GM18858 (cell line): ENCODE results near the gene KCNA10.

Source experiments
- ATAC-seq: cut with Tn5 transposase; IDR thresholded peaks from one replicate; pipeline ENCODE4 v1.9.1; 2021; ENCODE audit not compliant: unreplicated experiment

Gene KCNA10

DNA sequence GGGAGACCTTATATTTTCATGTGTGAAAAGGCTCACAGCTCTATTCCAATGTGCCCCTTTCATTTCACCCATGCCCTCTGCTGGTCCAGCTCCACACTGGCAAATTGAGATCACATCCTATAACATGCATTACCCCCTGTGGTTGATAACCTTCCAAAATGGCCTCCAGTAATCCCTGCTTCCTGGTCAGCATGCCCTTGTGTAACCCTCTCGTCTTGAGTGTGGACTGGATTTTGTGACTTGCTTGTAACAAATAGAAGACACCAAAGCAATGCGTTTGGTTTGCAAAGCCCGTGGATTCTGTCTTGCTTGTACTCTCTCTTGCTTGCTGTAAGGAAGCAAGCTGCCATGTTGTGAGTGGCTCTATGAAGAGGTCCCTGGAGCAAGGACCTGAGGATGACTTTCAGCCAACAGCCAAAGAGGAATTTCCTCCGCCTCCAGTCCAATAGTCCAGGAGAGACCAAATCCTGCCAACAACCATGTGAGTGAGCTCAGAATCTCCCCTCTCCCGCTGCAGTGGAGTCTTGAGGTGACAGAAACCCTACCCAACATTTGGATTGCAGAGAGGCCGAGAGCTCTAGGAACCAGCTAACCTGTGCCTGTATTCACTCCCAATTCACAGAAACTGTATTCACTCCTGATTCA, 17.4 kb downstream of the KCNA10 start:
- no peak for ATAC-seq

DNA sequence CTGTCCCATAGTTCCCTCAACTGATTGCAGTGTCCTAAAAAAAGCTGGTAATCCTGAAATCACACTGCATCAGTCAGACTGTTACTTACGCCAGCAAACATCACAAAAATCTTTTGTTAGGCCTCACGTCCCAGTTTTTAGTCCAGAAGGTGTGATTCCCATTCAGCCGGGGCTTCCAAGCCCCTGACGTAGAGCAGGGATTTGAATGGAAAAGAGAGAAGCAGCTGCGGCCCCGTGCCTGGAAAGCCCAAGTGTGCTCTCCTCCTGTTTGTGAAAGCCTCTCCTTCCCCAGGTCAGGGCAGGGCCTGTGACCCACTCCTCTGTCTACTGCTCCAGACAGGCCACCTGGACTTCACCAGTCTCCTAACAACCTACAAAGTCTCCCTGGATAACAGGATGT, 20.7 kb downstream of the KCNA10 start:
- ATAC-seq: no peak

DNA sequence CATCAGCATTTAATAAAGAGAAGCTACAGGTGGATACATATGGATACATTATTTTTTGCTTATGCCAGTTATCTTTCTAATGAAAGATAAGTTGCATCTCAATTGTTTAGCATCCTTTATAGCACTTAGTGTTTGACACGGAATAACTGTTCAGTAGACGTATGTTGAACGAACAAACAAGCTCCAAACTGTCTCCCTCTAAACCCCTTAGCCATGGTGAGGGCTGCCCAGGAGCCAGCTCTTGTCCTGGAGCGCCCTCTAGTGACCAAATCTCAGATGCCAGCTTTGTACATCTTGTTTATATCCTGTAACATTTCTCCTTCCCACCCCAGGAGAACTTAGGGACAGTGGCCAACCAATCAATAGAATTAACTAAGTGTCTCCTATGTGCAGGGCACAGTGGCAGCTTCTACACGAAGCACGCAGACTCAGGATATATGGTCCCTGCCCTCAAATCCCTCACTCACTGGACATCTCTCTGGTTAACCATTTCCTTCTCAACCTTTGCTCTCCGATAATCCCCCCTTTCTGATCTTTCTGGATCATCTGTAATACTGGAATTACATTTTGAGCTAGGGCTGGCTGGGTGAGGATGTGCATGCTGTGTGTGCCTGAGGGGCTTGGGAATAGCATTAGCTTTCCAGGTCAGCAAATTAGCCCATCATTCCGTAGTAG, 22.9 kb downstream of the KCNA10 start:
- ATAC-seq: no peak

DNA sequence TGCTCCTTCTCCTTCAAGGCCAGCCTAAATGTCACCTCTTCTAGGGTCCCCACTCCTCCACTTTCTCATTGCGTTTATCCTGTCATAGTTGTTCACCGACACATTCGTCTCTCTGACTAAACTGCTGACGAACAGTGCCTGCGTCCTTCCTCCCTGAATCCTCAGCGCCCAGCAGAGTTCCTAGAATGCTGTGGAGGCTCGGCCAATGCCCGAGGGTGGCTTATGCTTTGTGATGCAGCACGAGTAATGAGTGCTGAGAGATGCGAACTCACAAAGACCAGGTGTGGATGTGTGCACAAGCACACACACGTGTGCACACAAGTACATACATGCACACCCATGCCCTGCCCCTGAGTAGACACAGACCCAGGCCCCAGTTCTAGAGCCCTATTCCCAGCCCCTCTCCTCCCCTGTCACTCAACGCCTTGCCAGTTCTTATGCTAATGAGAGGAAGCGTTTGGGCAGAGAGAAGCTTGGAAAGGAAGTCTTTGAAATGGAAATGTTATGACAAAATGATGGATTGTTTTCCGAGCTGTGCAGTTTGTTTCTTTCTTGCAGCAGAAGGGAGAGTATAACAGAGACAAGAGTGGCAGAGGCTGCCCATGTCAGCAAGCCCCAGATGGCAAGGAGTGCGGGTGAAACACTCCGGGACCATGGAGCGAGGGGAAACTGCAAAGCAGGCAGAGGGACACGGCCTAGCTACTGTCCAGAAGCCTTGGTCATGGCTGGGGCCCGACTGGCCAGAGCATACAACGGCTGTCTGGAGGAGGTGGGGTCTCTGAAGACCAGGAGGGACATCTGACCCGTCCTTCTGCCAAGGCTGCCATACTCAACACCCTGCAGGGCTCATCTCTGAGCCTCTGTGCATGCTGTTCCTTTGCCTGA, 24.2 kb downstream of the KCNA10 start:
- ATAC-seq: no peak

DNA sequence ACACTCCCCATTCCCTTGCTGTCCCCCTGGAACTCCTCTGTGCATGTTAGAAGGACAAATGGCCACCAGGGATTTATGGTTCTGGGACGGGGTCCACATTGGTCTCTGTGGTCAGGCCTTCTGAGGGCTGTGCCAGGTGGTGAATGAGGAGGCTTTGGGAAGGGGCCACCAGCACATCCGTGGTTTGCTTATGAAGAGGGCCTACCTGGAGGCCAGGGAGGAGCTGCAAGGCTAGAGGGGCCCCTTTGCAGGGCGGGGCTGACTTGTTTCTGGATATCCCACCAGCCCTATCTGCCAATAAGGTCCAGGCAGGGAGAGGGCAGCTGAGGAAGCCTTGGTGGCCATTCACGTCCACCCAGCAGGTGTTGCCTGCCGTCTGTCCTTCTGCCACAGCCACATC, 24.9 kb downstream of the KCNA10 start:
- ATAC-seq: no peak

DNA sequence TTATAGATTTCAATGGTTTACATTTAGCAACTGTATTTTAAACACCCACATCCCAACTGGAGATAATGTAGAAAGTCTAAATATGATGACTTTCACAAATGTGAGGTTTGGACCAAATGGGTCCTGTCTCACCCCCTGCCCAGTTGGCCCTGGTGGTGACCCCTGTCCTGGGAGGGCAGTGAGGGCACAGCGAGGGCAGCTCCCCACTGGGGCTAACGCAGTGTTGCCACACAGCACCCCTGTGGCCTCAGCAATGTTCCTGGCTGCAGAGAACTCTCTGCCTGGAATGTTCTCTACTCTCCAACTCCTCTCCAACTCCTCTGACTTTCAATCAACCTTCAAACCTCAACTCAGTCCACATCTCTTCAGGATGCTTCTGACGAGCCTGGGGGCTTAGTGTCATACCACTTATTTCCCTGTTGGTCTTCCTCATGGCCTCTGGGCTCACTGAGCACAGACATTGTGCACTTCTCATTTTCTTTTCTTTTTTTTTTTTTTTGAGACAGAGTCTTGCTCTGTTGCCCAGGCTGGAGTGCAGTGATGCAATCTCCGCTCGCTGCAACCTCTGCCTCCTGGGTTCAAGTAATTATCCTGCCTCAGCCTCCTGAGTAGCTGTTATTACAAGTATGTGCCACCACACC, 25.8 kb downstream of the KCNA10 start:
- no peak for ATAC-seq

DNA sequence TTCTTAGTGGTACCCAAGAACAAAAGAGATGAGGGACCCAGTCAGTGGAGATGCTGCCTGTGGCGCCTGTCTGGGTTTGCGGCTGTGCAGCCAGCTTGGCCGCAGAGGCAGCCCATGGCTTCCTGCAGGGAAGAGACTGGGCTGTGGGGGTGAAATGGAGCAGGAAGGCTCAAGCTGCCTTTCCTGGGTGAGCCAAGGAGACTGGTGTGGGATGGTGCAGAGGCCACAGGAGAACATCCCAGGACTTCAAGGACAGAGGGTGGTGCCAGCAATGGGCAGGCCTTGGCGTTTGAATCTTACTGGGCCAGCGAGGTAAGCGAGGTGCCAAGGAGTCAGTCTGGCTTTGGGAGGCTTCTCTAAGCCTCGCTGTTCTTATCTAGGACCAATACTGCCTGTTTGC, 26.4 kb downstream of the KCNA10 start:
- ATAC-seq: no peak

DNA sequence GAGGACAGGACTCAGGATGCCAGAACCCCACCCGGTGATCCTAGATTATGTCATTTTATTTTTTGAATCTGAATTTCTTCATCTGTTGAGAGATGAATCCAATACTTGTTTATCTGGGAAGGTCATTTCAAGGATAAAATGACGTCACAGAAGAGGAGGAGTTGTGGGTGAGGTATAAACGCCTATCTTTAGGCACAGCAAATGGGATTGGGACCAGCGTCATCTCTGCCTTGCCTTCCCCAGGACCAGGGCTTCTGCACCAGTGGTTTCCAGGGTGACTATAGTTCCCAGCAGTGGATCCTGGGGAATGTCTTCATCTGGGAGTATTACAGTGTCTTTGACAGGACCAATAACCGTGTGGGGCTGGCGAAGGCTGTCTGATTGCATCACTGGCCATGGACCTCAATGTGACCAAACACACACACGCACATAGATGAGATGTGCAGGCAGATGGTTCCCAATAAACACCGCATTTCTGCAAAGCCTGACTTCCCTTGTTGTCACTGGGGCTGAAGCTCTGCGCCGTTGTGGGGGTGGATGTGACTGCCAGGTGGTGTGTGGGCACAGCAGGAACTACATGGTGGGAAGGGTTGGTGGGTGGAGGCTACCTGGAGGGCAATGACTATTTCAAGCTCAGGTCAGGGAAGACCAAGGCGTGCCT, 28.1 kb downstream of the KCNA10 start:
- ATAC-seq: no peak

DNA sequence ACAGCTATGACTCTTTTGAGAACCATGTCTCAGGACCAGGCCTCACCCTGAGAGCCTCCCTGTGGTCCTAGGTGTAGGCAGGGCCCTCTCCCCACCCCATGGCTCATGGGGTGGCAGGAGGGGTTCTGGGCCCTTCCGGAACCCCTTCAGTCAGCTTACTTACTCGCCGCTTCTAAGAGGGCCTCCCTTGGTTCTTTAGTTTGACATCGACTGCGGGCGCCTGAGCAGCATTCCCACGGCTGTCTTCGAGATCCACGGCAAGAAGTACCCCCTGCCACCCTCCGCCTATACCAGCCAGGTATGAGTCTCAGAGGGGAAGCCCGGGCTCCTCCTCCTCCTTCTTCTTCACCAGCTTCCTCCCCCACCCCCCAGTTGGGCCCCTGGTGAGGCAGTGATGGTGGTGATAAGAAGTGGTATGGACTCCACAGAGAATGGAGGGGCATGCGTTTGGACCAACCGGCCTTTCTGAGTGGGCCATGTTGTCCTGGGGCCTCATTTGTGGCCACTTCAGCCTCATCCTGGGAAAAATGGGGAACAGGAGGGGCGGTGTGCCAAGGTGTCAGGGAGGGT, 28.9 kb downstream of the KCNA10 start:
- ATAC-seq: no peak

DNA sequence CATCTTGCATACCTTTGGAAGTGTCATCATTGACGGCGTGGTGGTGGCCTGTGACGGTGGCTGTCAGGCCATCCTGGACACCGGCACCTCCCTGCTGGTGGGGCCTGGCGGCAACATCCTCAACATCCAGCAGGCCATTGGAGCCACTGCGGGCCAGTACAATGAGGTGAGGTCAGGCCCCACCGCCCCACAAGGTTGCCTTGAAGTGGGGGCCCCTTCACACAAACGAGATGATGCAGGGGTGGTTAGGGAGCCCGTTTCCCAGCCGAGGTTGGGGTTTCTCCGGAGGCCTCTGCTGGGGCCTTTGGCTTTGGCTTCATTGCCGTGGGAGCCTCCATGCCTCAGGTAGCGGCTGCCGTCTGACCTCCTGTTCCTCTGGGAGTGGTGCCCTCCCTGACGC, 29.6 kb downstream of the KCNA10 start:
- no peak for ATAC-seq

DNA sequence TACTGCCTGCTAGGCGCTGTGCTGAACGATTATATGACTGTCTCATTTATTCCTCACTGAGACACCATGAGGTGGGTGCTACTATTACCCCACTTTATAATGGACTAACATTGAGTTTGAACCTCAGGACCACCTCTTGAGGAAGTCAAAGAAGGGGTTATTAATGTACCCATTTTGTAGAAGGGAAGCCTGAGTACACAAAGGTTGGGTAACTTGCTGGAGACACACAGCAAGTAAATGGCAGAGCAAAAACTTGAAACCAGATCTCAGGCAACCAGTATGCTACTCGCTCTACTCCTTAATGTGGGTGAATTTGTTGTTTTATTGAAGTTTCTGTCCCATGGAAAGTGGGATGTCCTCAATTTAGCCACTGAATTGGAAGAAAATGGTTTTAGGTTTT, 30.1 kb downstream of the KCNA10 start:
- no peak for ATAC-seq

DNA sequence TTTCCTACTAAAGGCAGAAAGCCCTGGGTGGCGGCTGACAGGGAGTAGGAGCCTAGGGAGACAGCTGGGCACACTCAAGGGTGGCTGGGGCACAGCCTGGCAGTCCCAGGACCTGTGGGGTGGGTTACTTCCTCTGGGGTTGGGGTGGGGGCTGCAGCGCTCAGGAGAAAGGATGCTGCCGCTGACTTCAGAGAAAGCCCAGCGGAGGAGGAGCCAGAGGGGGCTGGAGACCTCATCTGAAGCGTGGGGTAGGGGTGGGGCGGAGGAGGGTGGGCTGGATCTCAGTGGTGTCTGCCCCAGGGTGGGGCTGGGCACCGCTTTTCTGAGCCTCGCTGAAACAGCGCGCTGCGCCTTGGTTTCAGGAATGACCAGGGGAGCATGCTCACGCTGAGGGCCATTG, 30.8 kb downstream of the KCNA10 start:
- ATAC-seq: no peak

DNA sequence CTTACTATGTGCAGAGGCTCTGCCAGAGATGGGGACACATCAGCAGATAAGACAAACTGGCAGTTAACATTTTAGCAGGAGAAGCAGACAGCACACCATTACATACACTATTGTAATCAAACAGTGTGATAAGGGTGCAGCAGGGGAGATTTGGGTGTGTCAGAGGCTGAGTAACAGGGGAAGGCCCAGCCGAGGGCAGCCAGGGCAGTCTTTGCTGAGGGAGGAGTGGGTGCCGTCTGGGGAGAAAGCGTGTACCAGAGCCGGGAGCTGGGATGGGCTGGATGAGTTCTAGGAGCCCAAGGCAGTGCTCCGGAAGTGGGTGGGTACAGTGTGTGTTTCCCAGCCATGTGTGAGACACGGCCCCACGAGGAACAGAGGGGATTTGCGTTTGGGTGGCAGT, 31.2 kb downstream of the KCNA10 start:
- no peak for ATAC-seq

DNA sequence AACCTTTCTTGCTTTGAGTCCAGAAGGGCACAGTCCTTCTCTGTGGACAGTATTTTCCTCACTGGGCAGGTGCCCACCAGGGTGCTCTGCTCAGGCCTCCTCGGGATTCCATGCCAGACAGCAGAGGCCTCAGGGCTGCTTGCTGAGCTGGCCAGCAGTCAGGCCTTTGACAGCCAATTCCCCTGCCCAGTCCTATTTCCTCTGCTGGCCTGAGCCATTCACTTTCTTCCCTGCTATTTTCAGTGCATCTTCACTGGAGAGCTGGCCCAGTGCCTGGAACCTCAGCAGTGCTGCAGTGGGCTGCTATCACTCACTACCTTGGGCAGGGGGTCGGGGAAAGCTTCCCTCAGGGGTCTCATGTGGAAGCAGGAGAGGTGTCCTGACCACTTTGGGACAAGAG, 33.2 kb downstream of the KCNA10 start:
- ATAC-seq: no peak

DNA sequence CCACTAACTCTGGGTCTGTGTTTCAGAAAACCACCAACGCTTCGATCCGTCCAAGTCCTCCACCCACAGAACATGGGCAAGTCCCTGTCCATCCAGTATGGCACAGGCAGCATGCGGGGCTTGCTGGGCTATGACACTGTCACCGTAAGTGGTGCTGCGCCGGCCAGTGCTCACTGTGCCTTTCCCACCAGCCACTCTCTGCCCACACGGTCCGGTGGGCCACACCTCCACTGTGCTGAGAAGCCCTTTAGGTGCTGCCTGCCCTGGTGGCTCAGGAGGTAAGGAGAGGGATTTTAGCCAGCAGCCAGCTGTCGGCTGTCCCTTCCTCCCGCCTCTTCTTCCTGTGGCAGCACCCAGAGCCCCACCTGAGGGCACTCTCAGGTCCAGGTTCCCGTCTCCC, 34.2 kb downstream of the KCNA10 start:
- no peak for ATAC-seq

DNA sequence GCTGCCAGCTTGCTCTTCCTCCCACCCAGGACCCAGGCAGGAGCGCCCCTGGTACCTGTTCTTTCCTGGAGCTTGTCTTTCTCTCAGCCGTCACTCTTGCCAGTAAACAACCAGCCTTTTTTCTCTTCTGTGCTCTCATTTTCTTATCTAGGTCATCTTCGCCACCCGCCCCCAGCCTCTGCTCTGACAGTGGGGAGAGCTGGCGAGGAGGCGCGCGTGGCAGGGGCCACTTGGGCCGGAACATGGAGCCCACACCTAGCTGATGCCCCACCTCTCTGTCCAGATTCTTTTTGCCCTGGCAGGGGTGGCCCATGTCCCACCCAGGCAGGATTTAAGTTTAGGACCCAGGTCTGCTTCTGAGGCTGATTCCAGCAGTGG, 35.7 kb downstream of the KCNA10 start:
- no peak for ATAC-seq

DNA sequence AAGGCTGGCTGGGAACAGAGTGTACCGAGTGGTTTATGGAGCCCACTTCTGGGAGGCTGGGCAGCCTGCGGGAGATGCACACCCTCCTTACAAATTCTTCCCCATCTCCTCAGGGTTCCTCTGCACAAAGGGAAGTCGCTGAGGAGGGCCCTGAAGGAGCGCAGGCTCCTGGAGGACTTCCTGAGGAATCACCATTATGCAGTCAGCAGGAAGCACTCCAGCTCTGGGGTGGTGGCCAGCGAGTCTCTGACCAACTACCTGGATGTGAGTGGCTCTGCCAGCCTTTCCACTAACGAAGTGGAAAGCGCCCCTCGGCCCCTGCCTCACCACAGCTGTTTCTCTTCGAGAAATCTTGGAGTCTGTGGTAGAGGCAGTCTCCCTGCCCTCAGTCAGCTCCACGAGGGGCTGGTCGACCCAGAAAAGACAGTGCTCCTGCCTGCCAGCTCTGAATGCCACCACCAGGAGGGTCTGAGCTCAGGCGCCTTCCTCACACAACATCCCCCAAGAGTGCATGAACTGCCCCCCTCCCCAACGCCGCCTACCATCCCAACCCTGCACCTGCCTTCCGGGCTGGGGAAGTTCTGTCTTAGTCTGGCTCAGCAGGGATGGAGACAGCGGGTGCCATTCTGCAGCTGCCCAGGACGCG, 36.2 kb downstream of the KCNA10 start:
- no peak for ATAC-seq

DNA sequence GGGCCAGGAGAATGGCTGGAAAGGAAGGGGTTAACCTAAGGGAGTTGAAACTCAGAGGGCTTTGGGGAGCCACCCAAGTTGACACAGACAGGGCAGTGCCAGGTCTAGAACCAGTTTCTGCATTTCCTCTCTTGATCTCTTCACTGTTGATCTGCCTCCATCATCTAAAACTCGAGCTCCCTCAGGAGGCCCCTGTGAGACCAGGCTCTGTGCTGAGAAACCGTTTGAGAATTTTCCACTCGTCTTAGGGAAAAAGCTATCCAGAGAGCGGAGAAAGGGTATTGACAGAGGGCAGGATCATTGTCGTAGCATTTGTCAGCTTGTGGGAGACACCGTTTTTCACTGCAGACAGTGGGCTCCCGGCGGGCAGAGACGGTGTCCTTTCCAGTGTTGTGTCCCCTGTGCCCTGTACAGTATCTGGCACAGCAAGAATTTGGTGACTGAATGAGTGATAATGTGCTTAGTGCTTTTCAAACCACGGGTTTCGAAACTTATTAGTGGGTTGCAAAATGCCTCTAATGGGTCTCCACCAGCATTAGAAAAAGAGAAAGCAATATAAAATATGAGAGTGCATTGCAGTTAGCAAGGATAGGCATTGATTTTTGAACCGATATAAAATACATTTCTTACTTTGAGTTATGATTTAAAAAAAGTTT, 36.9 kb downstream of the KCNA10 start:
- no peak for ATAC-seq

DNA sequence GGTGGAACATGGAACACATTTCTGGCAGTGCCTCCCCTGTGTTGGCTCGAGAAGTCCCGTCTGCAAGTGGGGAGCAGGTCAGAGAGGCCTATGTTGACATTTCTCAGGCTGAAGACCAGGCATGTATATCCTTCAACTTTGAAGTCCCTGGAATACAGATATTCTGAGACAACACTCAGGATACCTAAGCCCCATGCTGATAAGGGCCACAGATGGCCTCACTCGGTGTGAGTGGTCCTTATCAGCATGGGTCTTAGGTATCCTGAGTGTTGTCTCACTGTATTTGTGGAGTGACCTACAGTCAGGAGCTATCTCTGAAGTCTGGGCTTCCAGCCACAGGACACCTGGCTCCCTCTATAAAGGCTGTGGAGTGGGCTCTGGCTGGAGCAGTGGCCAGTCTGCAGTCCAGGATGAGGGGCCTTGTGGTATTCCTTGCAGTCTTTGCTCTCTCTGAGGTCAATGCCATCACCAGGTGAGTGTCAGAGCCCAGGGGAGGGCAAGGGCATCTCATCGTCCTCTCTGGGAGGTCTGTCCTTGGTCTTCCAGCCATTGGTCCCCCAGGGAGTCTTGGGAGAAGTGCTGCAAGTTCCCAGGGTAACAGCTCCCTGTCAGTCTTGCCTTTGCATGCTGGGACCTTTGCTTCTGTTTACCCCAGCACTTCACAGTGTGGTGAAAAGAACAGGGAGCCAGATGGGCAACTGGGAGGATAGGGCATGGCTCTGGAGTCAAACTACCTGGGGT, 38.4 kb downstream of the KCNA10 start:
- no peak for ATAC-seq
